K562 (cell line): ENCODE data around the gene APLF.

Source experiments
- CC2D1A ChIP-seq: fragments of 450-650 bp; IDR thresholded peaks from 2 replicates; pipeline ENCODE4 v1.6.1; 2017; ENCODE audit warnings: mild to moderate bottlenecking
- CEBPB ChIP-seq: fragments of 450-650 bp; IDR thresholded peaks from 2 replicates; pipeline ENCODE4 v1.6.1; 2016; ENCODE audit warnings: missing genetic modification characterization, missing compliant biosample characterization
- CTCF ChIP-seq, 3 experiments: IDR thresholded peaks in 2 of 3; conservative IDR thresholded peaks in 1 of 3; 2 replicates each; pipeline ENCODE4 v1.5.1; 2011 to 2012; ENCODE audit warnings: low read length in 3 of 3, mild to moderate bottlenecking in 3 of 3, control low read depth in 2 of 3, improper control_type of control experiment in 1 of 3, inconsistent platforms in 1 of 3, low read depth in 1 of 3, mixed read lengths in 1 of 3, moderate library complexity in 1 of 3; ENCODE audit not compliant: insufficient read depth in 2 of 3
- E2F3 ChIP-seq: fragments of 250-450 bp; sonication (Bioruptor Pico); IDR thresholded peaks from 2 replicates; pipeline ENCODE4 v1.4.0; 2020; ENCODE audit warnings: mild to moderate bottlenecking
- ELK1 ChIP-seq: sonication (generic); formaldehyde crosslinking; IDR thresholded peaks from 2 replicates; pipeline ENCODE4 v1.8.1; 2022; ENCODE audit warnings: missing genetic modification reagents
- EZH2 ChIP-seq: IDR thresholded peaks from 2 replicates; pipeline ENCODE4 v1.6.1; 2012; ENCODE audit warnings: low read depth, mild to moderate bottlenecking, inconsistent platforms, low read length, borderline replicate concordance
- FOXA3 ChIP-seq, 2 experiments: fragments of 450-650 bp in 1 of 2; sonication (generic) in 1 of 2; formaldehyde crosslinking; IDR thresholded peaks in 1 of 2; conservative IDR thresholded peaks in 1 of 2; 2 replicates each; pipeline versions ENCODE4 v1.4.0 to v1.8.0; 2020 to 2022; ENCODE audit warnings: mild to moderate bottlenecking in 2 of 2, missing genetic modification reagents in 1 of 2
- NFE2L1 ChIP-seq: fragments of 450-650 bp; IDR thresholded peaks from 2 replicates; pipeline ENCODE4 v1.6.1; 2016; ENCODE audit warnings: missing genetic modification characterization, low read depth, mild to moderate bottlenecking, missing compliant biosample characterization, moderate library complexity, borderline replicate concordance
- NR2C2 ChIP-seq, 2 experiments: fragments of 200-800 bp in 1 of 2; sonication (Bioruptor generic) in 1 of 2; sonication (generic) in 1 of 2; formaldehyde crosslinking in 1 of 2; IDR thresholded peaks; 2 replicates each; pipeline versions ENCODE4 v1.6.1 to v1.8.0; 2016 to 2022; ENCODE audit warnings: mild to moderate bottlenecking in 1 of 2, missing compliant biosample characterization in 1 of 2, missing genetic modification characterization in 1 of 2, missing genetic modification reagents in 1 of 2
- NRF1 ChIP-seq, 2 experiments: fragments of 450-650 bp; IDR thresholded peaks in 1 of 2; conservative IDR thresholded peaks in 1 of 2; 2 replicates each; pipeline ENCODE4 v1.6.1; 2014; ENCODE audit warnings: mild to moderate bottlenecking in 2 of 2
- POLR2AphosphoS5 ChIP-seq: IDR thresholded peaks from 2 replicates; pipeline ENCODE4 v1.6.1; 2011; ENCODE audit warnings: mild to moderate bottlenecking, low read depth, low read length, moderate library complexity; ENCODE audit not compliant: control insufficient read depth, insufficient read depth
- SFPQ ChIP-seq: fragments of 200-400 bp; formaldehyde crosslinking; IDR thresholded peaks from 2 replicates; pipeline ENCODE4 v1.6.1; 2017; ENCODE audit warnings: mild to moderate bottlenecking, low read depth, low read length, moderate library complexity
- ZBTB2 ChIP-seq: fragments of 450-650 bp; IDR thresholded peaks from 2 replicates; pipeline ENCODE4 v1.6.1; 2016; ENCODE audit warnings: antibody characterized with exemption

- TF ChIP-seq CC2D1A (no peak), CTCF (IDR thresholded peaks at IDR 0.05 in 2 of 3, conservative IDR thresholded peaks at IDR 0.05 in 1 of 3; ENCODE audit: insufficient read depth in 2 of 3, low read depth in 1 of 3, low read length in 3 of 3) (no peak), ELK1 (CRISPR knock-in tag) (no peak), SFPQ (no peak), EZH2 (no peak), POLR2AphosphoS5 (no peak), FOXA3 (CRISPR knock-in tag; conservative IDR thresholded peaks at IDR 0.05 in 1 of 2, IDR thresholded peaks at IDR 0.05 in 1 of 2) (no peak), NFE2L1 (tag) (no peak), ZBTB2 (no peak), NRF1 (conservative IDR thresholded peaks at IDR 0.05 in 1 of 2, IDR thresholded peaks at IDR 0.05 in 1 of 2) (no peak), E2F3 (CRISPR knock-in tag) (no peak), CEBPB (tag) (peak; percentile 88), NR2C2 (CRISPR knock-in tag; IDR thresholded peaks at IDR 0.05) (no peak), NR2C2 (tag; IDR thresholded peaks at IDR 0.05) (no peak)
Observed at GRCh38 chr2:68429311-68429826, 38.0 kb upstream of the APLF start.
